ENCODE results near the gene ATP6V0E1. TPM values are rescaled to one million over a fixed set of nuclear protein-coding genes. Genes with fewer than 3 reads are reported as not detected.

Gene ATP6V0E1
- 200 and 285 TPM in 2 replicates for total RNA-seq

DNA sequence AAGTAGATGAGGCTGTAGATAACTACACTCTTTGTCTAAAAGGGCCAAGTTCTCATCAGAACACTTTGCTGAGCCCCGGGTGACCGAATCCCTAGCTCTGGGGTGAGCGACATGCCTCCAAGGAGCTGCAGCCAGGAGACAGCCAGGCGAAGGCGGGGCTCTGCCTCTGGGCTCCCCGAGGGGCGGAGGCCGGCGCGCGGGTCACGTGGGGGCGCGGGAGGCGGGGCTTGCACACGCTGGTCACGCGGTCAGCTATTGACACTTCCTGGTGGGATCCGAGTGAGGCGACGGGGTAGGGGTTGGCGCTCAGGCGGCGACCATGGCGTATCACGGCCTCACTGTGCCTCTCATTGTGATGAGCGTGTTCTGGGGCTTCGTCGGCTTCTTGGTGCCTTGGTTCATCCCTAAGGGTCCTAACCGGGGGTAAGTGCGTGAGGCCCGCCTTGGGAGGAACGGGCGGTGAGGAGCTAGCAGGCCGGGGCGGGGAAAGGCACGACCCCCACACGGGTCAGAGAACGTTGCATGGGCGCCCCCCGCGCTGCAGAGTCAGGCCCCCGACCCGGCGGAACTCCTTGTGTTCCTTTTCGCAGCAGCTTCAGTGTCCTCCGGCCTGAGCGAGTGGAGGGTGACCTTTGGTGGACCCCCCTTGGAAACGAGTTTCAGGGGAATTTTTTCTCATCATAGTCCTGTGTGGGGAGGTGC is at the start of gene ATP6V0E1:
Gene ATP6V0E1 (plus strand): TSS at position 230 of the 702 bp plus-strand sequence. CDS start 90 bp downstream, at position 320.
- no peak for DNase-seq (ENCODE audit: extremely low read depth, low read depth, low spot score)

DNA sequence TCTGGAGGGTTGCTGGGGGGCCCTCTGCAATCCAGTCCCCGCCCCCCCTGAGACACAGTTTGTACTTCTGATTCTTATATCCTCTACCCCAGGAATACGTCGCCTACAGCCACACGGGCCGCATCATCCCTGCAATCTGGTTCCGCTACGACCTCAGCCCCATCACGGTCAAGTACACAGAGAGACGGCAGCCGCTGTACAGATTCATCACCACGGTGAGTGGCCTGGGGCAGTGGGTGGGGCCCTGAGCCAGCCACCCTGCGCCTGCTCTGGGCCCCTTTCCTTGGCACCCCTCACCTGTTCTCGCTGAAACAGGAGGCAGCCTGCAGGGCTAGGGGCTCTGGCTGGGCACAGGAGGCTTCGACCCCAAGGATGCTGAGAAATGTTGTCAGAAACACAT is 48.5 kb upstream of the ATP6V0E1 start:
- no peak for DNase-seq (ENCODE audit: extremely low read depth, low read depth, low spot score)

DNA sequence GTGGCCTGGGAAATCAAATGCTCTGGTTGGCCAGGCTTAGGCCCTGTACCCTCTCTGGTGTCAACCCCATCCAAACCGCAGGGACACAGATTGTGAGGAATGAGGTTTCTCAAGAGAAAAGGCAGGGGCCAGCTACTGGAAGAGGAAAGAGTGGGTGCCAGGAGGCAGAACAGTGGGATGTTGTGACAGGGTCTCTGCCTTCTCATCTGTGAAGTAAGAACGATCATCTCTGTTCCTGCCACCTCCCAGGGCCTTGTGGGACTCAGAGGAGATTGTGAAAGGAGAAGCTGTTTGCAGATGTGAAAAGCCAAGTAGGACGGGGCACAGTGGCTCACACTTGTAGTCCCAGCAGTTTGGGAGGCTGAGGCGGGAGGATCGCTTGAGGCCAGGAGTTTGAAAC is 47.2 kb upstream of the ATP6V0E1 start:
- no peak for DNase-seq (ENCODE audit: extremely low read depth, low read depth, low spot score)

DNA sequence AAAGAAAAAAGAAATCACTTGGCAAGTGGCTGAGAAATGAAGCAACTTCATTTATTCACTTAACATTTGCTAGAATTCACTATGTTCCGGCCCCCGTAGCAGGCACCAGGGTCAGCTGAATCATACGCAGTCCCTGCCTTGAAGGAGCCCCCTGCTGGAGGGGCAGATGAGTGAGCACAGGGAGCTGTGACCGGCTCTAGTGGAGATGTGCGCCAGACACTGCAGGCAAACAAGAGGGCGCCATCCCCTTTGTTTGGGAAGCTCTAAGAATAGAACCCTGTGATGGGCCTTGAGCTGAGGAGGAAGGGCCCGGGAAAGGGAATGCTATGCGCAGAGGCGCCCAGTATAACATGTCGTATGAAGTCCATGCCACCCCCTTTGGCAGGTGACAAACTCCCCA is 44.5 kb upstream of the ATP6V0E1 start:
- DNase-seq (ENCODE audit: extremely low read depth, low read depth, low spot score): no peak

GRCh38 chr5:172939611-172940267 is 43.8 kb upstream of the ATP6V0E1 start:
- DNase-seq (ENCODE audit: extremely low read depth, low read depth, low spot score): no peak

DNA sequence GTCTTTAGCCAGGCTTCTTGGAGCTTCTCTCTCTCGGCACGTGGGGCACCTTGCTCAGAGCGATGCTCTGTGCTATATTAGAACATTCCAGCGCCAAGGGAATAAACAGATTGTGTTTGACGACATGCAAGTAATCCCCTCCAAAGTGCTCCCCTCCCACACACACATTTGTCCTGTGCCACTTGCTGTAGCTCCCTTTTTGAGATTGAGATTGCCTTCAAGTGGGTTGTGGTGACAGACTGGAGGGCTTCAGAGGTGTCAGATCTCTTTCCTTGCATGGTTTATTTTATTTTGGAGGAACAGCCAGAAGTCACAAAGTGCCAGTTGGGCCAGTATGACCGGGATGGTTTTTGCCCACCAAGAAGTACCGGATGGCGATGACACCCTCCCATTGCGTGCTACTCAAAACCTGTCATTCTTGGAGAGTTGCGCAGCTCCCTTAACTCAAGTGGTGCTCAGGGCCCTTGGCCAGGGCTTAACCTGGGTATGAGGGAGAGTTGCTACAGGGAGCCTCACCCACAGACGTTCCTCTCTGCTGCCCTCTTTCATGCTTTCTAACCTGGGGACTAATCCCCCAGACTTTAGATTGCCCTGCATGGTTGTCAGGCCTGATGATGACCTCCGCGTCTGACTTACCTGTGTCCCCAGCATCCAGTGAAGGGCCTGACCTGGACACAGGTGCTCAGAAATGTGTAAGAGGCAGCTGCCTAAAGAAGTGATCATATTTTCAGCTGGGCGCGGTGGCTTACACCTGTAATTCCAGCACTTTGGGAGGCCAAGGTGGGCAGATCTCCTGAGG is 43.1 kb upstream of the ATP6V0E1 start:
- no peak for DNase-seq (ENCODE audit: extremely low read depth, low read depth, low spot score)

DNA sequence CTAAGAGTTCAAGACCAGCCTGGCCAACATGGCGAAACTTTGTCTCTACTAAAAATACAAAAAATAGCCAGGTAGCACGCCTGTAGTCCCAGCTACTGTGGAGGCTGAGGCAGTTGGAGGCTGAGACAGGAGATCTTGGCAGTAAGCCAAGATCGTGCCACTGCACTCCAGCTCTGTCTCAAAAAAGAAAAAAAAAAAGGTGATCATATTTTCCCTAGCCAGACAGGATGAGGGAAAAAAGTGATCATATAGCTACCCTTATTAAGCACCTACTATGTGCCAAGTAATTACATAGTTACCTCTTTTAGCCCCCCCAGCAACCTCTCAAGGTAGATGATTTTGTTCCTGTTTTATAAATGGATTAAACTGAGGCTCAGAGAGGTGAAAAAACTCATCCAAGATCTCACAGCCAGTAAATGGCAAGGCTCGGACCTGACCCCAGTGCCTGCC is 42.5 kb upstream of the ATP6V0E1 start:
- DNase-seq (ENCODE audit: extremely low read depth, low read depth, low spot score): no peak

- DNase-seq (ENCODE audit: extremely low read depth, low read depth, low spot score): no peak
Measured at GRCh38 chr5:172942556-172942955, 41.0 kb upstream of the ATP6V0E1 start.

- DNase-seq (ENCODE audit: extremely low read depth, low read depth, low spot score): no peak
Measured at GRCh38 chr5:172943283-172943841, 40.2 kb upstream of the ATP6V0E1 start.

DNA sequence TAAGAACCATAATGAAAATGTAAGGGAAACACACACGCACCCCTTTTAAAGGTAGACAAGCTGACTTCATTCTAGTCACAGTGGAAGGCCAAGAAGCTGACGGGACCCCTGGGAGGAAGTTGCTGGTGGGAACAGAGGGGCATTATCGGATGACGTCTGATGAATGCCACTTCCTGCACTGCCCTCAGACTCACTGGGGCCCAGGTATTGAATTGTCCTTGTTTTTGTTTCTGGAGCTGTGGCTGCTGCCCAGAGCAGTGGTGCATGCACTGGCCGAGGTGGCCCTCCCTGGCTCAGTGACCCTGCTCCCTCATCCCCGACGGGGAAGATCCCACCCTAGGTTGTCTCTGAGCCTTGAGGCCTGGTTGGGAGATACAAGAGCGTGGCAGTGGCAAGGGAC is 39.7 kb upstream of the ATP6V0E1 start:
- DNase-seq (ENCODE audit: extremely low read depth, low read depth, low spot score): no peak

- DNase-seq (ENCODE audit: extremely low read depth, low read depth, low spot score): no peak
Measured at GRCh38 chr5:172944741-172945140, 38.8 kb upstream of the ATP6V0E1 start.

- DNase-seq (ENCODE audit: extremely low read depth, low read depth, low spot score): no peak
Measured at GRCh38 chr5:172945151-172945550, 38.4 kb upstream of the ATP6V0E1 start.

DNA sequence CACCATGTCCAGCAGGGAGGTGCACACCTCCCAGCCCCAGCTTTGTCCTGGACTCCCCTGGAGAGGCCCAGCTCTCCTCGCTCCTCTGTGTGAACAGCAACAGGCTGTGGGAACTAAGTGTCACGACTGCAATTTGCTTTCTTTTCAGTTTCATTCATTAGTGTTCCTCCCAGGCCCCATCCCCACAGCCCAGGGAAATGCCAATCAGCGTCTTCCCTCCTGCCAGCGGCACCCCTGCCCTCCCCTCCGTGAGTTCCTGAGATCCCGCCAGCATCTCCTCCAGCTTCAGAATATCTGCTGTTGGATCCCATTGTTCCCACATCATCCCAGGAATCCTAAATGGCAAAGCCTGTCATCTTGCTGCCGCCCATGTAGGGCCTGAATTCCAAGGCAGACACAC is 37.4 kb upstream of the ATP6V0E1 start:
- no peak for DNase-seq (ENCODE audit: extremely low read depth, low read depth, low spot score)

DNA sequence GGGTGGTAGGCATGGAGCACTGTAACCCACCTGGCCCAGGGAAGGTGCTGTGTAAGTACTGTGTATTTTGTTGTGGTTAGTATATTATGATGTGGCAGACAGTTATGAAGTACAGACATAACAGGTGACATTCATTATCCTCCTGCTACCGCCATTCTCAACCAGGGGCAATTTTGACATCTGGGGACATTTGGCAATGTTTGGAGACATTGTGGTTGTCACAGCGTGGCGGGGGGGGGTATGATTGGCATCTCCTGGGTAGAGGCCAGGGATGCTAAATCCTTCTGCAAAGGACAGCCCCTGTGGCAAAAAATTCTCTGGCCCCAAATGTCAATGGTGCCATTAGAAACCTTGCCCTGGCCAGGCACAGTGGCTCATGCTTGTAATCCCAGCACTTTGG is 34.1 kb upstream of the ATP6V0E1 start:
- no peak for DNase-seq (ENCODE audit: extremely low read depth, low read depth, low spot score)

GRCh38 chr5:172950176-172950965 is 33.2 kb upstream of the ATP6V0E1 start:
- no peak for DNase-seq (ENCODE audit: extremely low read depth, low read depth, low spot score)

- no peak for DNase-seq (ENCODE audit: extremely low read depth, low read depth, low spot score)
Measured at GRCh38 chr5:172951371-172952033, 32.1 kb upstream of the ATP6V0E1 start.

GRCh38 chr5:172952034-172952511 is 31.5 kb upstream of the ATP6V0E1 start:
- no peak for DNase-seq (ENCODE audit: extremely low read depth, low read depth, low spot score)

- DNase-seq (ENCODE audit: extremely low read depth, low read depth, low spot score): no peak
Measured at GRCh38 chr5:172953776-172954675, 29.5 kb upstream of the ATP6V0E1 start.

- DNase-seq (ENCODE audit: extremely low read depth, low read depth, low spot score): no peak
Measured at GRCh38 chr5:172954751-172955159, 28.8 kb upstream of the ATP6V0E1 start.

Measured in glomerular endothelial cell (primary cell).